Stimulated activated CD4-positive, alpha-beta T cell treated with anti-CD3 and anti-CD28 coated beads, TNF-alpha, amount 100 ng/mL, for 4 hours (primary cell): ENCODE results near the gene NUP107.

Experiments
- DNase-seq, 3 experiments: peaks; one replicate each; pipeline ENCODE4 v3.0.0-alpha.2; 2020; ENCODE audit warnings: low read depth in 3 of 3

Gene NUP107

GRCh38 chr12:68773582-68773981 is 86.8 kb downstream of the NUP107 start:
- DNase-seq: no peak

DNA sequence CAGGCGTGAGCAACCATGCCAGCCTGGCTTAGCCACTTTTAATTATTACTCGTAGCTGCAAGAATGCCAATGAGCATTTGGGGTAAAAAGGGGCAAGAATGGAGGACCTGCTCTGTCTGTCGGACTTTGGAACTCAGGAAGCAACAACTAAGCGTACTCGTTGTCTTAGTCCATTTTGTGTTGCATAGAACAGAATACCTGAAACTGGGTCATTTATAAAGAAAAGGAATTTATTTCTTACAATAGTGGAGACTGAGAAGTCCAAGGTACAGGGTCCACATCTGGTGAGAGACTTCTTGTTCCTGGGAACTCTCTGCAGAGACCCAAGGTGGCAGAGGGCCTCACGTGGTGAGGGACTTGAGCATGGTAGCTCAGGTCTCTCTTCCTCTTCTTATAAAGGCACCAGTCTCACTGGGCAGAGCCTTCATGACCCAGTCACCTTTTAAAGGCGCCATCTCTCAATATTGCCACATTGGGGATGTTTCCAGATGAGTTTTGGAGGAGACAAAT is 88.4 kb downstream of the NUP107 start:
- DNase-seq: no peak

GRCh38 chr12:68776976-68777610 is 90.3 kb downstream of the NUP107 start:
- no peak for DNase-seq

DNA sequence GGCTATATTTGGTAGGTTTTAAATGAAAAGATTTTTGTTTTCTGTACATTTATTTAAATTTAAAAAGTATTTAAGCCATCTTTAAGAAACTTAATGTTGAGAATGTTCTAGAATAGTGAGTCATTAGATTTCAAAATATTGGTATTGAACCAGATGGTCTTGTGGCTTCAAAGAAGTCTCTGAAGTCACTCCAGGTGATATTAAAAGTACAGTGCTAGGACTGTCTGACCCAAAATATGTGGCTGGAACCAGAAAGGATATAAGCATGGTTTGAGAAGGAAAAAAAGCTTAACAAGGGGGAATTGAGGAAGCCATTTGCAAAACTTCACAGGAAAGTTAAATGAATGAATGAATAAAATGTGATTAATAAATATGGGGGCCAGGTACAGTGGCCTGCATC is 92.5 kb downstream of the NUP107 start:
- DNase-seq: no peak

DNA sequence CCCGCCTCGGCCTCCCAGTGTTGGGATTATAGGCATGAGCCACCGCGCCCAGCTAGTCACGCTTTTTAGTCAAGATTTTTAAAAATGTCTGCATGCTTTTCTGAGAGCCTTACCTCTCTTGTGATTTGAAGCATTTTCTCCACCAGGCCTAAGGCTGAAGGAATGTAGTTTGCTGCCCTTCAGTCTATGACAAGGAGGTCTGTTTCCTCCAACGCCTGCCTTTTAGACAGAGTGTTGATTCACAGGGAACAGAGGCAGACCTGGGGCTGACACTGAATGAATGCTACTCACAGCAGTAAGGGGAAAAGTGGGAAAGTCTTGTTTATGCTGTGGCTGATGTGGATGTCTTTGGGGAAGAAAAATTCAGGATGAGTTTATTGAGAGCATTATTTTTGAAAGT is 94.0 kb downstream of the NUP107 start:
- no peak for DNase-seq

GRCh38 chr12:68781728-68782127 is 95.0 kb downstream of the NUP107 start:
- no peak for DNase-seq

GRCh38 chr12:68784015-68784414 is 97.2 kb downstream of the NUP107 start:
- DNase-seq: no peak

DNA sequence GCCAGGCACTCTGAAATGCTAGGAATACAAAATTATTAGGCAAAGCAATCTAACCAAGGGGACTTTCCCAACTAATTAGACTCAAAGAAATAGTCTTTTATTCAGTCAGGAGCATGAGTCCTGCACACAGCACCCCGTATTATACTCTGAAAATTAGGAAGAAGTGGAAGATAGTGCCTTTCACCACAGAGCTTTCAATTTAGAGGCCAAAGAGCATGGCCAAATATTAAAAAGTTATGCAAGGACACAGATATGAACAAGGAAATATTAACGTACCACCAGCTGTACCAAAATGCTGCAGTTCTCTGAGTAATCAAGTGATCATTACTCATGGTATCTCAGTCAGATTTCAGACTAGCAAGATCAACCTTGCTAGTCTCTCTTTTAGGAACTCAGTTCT is 98.6 kb downstream of the NUP107 start:
- no peak for DNase-seq

- no peak for DNase-seq
These were observed 99.0 kb downstream of the NUP107 start for GRCh38 chr12:68785823-68786222.

- no peak for DNase-seq
These were observed 100.2 kb downstream of the NUP107 start for GRCh38 chr12:68786929-68787328.

- no peak for DNase-seq
These were observed 101.9 kb downstream of the NUP107 start for GRCh38 chr12:68788554-68789143.

DNA sequence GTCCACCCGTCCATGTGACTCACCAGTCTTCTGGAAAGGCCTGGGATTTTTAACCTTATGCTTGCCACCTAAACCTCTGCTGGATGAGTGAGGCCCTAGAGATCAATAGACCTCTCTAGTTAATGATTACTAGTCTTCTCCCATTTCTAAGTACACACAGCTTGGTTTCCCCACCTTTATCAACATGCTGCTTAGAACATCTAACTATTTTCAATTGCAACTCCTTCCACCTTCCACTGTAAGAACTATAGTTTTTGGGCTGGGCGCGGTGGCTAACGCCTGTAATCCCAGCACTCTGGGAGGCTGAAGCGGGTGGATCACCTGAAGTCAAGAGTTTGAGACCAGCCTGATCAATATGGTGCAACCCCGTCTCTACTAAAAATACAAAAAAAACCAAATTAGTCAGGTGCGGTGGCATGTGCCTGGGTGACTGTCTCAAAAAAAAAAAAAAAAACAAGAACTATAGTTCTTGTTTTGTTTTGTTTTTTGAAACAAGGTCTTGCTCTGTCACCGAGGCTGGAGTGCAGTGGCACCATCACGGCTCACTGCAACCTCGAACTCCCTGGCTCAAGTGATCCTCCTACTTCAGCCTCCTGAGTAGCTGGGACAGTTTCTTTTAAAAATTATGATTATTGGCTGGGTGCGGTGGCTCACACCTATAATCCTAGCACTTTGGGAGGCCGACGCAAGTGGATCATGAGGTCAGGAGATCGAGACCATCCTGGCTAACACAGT is 102.5 kb downstream of the NUP107 start:
- DNase-seq: no peak

GRCh38 chr12:68790081-68790951 is 103.5 kb downstream of the NUP107 start:
- no peak for DNase-seq

GRCh38 chr12:68790952-68791234 is 104.1 kb downstream of the NUP107 start:
- DNase-seq: no peak

DNA sequence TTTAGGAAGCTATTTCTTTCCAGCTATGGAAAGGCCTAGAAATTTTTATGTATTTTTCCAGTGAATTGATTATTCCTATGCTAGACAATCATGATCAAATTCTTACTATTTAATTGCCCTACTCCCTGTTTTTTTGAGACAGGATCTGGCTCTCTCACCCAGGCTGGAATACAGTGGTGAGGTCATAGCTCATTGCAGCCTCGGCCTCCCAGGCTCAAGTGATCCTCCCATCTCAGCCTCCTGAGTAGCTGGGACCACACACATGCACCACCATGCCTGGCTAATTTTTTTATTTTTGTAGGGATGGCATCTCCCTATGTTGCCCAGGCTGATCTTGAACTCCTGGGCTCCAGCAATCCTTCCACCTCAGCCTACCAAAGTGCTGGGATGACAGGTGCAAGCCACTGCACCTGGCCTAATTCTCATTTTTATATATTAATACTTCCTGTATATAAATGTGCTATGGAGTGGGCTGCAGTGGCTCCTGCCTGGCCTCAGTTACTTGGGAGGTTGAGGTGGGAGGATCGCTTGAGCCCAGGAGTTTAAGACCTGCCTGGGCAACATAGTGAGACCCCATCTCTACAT is 105.2 kb downstream of the NUP107 start:
- no peak for DNase-seq

DNA sequence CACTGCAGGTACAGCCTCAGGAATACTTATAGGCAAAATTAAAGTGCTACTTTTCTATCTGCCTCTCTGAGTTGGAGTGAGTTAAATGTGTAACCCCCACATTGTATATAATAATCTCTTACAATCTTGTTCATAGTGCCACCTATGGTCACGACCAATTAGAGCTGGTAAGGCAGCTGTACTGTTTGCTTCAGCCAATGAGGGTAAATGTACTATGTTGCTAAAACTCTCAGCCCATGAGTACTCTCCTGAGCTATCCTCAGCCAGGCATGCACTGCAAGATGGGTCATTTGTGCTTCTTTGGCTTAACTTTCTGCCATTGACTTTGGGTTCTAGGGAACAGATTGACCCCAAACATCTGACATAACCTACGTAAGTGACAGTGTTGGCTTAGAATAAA is 106.2 kb downstream of the NUP107 start:
- no peak for DNase-seq

GRCh38 chr12:68793436-68793835 is 106.7 kb downstream of the NUP107 start:
- DNase-seq: no peak

GRCh38 chr12:68793975-68794652 is 107.3 kb downstream of the NUP107 start:
- DNase-seq: no peak

- DNase-seq: no peak
These were observed 108.0 kb downstream of the NUP107 start for GRCh38 chr12:68794653-68795251.
